HG03103 (cell line): ENCODE results near the gene PSMB10.
"Not testable (repeated sequence)": the region's sequence is repeated elsewhere in the genome, so short reads cannot be mapped to it uniquely, and the experiment has no call there.

Experiments
- ATAC-seq: cut with Tn5 transposase; IDR thresholded peaks from one replicate; pipeline ENCODE4 v1.9.1; 2021; ENCODE audit warnings: low read depth; ENCODE audit not compliant: unreplicated experiment

The PSMB10 gene

GRCh38 chr16:67928147-67928546, 8.5 kb downstream of the PSMB10 start:
- no peak for ATAC-seq

DNA sequence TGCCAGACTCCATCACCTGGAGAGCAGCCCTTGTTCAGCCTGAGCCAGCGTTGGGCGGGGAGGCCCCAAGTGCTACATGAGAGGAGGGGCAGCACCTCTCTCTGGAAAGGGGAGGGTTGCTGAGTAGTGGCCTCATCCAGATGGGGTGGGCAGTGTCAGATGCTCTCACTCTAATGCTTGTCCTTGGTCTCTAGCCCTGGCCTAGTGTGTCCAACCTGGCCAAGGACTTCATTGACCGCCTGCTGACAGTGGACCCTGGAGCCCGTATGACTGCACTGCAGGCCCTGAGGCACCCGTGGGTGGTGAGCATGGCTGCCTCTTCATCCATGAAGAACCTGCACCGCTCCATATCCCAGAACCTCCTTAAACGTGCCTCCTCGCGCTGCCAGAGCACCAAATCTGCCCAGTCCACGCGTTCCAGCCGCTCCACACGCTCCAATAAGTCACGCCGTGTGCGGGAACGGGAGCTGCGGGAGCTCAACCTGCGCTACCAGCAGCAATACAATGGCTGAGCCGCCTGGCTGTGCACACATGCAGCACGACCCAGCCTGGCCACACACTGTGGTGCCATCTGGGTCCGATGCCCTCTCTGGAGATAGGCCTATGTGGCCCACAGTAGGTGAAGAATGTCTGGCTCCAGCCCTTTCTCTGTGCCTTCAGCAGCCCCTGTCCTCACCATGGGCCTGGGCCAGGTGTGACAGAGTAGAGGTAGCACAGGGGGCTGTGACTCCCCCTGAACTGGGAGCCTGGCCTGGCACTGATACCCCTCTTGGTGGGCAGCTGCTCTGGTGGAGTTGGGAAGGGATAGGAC, 9.3 kb downstream of the PSMB10 start:
- ATAC-seq, result no peak

DNA sequence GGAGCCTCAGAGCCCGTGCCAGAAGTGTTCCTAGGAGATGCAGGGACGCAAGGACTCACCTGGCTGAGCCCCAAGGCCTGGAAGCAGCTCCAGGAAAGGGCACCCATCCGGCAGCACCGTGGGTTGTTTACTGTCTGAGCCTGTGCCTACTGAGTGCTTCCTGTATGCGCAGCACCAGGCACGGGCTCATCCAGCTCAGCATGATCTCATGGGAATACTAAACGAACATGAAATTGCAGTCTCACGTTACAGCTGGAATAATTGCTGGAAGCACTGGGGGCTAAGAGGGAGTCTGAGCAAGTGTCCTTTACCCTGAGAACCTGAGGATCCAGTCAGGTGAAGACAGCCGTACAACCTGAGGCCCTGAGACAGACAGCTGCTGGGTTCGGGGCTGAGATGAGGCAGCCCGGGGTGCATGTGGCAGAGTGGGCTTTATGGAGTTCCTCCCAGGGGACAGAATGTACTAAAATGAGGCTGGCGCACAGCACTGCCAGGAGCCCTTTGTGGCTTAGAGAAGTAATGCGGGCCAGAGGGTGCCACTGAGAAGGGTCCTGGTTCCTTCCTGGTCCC, 10.4 kb downstream of the PSMB10 start:
- no peak for ATAC-seq

DNA sequence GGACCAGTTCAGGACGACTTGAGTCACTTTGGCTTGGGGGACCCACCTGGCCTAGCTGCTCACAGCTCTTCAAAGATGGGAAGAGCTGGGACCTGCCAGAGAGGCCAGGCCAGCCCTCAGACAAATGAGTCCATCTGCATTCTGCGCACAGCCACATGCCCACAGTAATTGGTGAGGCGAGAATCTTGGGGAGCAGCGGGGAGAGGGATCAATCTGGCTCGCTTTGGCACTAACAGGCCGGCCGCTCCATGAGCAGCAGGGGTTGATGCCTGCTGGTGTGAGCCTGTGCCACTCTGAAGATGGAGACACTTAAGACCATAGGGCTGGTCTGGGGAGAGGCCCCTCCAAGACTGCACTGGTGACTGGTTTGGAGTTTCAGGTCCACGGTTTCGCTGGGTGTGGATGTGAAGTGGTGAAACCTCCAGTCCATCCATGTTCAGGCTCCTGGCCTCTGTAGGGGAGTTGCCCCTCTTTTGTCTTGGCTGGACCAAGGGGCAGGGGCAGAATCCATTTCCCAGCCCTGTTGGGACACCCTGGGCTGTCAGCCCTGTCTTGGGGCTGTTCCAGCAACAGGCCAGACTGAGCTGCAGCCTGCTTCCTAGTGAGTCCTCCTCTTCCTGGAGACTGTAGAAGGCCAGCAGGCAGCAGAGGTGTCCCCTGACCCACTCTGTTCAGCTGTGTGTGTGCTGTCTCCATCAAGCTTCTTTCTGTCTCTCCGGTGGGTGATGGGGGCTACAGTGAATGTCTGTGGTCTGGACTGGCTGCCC, 12.3 kb downstream of the PSMB10 start:
- no peak for ATAC-seq

- ATAC-seq, result no peak
Observed at GRCh38 chr16:67923414-67924116, 13.1 kb downstream of the PSMB10 start.

- no peak for ATAC-seq
Observed at GRCh38 chr16:67922740-67923139, 13.9 kb downstream of the PSMB10 start.

DNA sequence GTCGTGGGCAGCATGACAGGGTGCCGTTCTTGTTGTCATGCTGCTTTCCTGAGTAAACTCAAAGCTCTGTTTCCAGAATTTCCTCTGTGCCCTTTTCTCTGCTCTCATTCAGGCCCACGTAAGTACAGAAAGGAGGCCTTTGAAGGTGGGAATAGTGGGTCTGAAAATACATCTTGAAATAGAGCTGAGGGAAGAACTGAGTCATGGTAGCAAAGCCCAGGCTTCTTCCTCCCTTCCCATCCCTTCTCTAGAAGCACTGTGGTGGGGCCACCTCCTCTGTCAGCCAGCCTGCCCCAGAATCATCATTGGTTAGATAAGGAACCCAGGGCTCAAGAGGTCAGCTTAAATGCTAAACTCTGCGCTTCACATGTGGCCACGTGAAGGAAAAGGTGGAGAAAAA, 14.4 kb downstream of the PSMB10 start:
- ATAC-seq, result no peak

DNA sequence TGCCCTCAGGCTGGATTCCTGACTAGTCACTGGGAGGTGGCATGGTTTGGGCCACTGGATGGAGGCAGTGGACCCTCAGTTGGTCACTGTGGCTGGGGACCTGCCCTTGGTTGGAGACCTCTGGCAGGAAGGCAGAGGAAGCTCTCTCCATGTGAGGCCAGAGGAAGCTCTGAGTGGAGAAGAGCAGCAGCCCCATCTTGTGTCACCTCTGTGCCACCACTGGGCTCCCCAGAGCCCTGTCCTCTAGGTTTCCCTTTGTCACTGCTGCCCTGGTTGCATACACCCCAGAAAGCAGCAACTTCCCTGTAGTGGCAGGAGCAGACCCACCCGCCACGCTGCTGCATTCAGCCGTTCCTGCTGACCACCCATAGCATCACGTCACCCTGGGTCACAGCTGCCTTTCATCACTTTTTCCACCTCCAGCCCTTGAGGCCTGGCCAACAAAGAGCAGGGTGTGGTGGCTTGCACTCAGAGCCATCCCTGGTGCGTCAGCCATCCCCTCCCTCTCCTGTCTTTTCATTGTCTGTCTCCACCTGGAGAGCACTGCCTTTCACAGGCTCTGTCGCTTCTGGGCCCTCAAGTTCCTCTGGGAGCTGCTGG, 16.9 kb downstream of the PSMB10 start:
- no peak for ATAC-seq

GRCh38 chr16:67917852-67918236, 18.8 kb downstream of the PSMB10 start:
- no peak for ATAC-seq

GRCh38 chr16:67917140-67917851, 19.4 kb downstream of the PSMB10 start:
- no peak for ATAC-seq

DNA sequence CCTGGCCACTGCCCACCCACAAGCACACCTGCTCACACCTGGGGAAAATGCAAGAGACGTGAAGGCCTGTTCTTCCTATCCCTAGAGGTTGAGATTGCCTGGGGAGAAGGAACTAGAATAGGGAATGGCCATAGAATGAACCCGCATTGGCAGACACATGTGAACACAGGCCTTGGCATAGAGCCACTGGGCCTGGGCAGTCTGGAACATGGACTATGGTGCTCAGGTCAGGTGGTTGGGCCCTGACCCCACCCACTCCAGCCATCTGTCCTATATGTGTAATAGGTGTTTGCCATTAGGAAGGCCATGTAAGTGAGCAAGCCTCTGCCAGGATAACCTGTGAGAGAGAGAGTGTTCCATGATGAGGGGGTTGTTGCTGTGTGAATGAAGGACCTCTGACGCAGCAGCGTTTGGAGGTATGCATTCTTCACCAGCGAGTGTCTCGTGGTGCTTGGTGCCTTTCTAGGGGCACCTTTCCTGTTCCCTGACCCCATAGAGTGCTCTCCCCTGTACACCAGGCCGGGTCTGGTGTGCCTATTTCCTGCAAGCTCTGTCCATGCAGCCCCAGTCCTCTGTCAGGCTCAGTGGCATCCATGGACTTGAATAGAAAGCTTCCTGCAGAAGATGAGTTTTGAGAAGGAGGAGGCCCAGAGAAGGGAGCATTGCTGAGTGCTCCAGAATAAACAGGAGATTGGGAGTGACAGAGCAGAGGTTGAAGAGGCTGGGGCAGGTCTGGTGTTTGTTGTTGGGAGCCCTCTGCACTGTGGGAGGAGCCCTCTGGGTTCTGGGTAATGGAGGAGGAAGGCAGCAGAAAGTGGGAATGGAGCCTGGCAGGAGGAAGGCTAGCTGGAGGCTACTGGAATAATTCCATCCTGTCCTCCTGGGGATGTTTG, 20.6 kb downstream of the PSMB10 start:
- no peak for ATAC-seq

DNA sequence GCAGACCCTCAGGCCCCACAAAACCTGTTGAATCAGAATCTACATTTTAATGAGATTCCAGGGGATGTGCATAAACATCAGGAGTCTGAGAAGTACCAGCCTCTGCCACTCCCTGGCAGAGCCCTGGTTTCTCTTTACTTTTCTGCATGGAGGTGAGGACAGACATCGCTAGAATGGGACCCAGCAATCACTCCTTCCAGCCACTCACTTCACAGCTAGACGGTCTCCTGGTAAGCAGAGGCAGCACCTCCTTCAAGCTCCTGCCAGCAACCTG, 21.2 kb downstream of the PSMB10 start:
- not testable (repeated sequence) for ATAC-seq

- no peak for ATAC-seq
Observed at GRCh38 chr16:67914758-67915495, 21.7 kb downstream of the PSMB10 start.

DNA sequence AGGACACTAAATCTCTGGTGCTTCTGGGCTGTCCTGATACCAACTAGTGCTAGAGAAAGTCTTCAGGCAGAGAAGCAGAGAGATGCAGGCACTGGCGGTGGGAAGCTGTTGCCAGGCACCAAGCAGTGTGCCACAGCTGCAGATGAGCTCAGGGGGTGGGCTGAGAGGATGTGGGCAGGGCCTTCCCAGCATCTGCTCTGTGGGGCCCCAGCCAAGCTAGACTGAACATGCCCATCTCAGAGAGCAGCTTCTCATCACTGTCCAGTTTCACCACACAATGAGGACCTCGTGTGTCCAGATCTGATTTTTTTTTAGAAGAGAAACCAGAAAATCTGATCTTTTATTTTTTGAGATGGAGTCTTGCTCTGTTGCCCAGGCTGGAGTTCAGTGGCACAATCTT, 26.5 kb downstream of the PSMB10 start:
- no peak for ATAC-seq

DNA sequence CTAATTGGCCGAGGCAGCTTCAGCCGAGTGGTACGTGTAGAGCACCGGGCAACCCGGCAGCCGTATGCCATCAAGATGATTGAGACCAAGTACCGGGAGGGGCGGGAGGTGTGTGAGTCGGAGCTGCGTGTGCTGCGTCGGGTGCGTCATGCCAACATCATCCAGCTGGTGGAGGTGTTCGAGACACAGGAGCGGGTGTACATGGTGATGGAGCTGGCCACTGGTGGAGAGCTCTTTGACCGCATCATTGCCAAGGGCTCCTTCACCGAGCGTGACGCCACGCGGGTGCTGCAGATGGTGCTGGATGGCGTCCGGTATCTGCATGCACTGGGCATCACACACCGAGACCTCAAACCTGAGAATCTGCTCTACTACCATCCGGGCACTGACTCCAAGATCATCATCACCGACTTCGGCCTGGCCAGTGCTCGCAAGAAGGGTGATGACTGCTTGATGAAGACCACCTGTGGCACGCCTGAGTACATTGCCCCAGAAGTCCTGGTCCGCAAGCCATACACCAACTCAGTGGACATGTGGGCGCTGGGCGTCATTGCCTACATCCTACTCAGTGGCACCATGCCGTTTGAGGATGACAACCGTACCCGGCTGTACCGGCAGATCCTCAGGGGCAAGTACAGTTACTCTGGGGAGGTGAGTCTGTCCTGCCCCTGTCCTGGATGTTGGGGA, 27.5 kb downstream of the PSMB10 start:
- no peak for ATAC-seq

DNA sequence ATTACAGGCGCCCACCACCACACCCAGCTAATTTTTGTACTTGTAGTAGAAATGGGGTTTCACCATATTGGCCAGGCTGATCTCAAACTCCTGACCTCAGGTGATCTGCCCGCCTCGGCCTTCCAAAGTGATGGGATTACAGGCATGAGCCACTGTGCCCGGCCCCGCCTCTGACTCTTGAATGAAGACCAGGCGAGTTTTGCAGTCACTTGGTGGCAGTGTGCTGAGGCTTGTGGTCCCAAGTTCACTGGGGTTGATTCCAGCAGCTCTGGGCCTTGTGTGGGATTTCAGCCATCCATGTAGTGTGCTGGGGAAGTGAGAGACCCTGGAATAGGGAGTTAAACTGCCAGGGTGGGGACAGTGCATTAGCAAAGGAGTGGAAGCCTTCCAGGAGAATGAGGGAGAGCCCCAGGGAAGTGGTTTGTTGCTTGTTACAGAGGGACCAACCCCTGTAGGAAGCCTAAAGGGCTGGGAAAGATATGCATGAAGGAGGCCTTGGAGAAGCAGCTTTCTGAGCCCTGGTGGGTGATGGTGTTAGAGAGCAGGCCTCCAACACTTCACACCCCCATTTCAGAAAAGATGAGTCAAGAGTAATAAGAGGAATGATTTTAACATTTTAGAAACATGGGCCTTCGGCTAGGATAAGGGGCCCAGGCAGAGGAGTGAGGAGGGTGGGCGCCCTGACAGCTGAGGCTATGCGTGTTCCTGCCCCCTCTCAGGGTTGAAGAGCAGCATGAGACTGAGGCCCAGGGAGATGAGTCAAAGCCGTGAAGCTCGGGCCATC, 29.1 kb downstream of the PSMB10 start:
- no peak for ATAC-seq

DNA sequence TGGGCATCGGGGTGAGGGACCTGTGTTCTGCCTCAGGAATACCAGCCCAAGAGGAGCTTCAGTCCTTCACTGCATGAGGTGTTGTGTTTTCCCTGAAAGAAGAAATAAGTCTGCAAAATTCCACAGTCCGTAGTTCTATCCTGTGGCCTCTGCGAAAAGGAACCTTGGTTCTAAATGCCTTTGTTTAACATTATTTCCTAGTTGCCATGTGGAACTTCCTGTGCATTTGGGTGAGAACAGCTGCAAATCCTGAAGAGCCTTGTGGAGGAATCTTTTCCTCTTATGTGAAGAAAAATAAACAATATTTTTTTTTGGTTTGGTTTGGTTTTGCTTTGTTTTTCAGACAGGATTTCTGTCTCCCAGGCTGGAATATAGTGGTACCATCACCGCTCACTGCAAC, 33.8 kb downstream of the PSMB10 start:
- ATAC-seq, result no peak
